ENCODE measurements around the gene PCDHGA1. TPM values are rescaled to one million over a fixed set of nuclear protein-coding genes. Genes with fewer than 3 reads are reported as not detected.

PCDHGA1 gene
- total RNA-seq, 1 donor from 2014 or later = 0.09 TPM

- Mint-ChIP-seq H3K27ac (no peak overlapping the region), H3K36me3 (ENCODE audit: low read depth) (peaks cover 2% of the 10 kb centered on the region), H3K27me3 (ENCODE audit: low read depth) (peaks cover 76% of the 10 kb centered on the region), H3K9me3 (no peaks in the 10 kb centered on the region), H3K4me1 (ENCODE audit: low read depth) (peaks cover 12% of the 10 kb centered on the region), H3K4me3 (ENCODE audit: low read depth) (peak overlapping the region; percentile 85)
- no peak for DNase-seq (ENCODE audit: low spot score)
- intact Hi-C loops (cut with micrococcal nuclease) = loop anchor here (5.0 kb wide), 2 partner anchors 35 to 55 kb away; partner anchors contain the start of gene PCDHGA11
Observed at GRCh38 chr5:141477044-141477575, 146.8 kb downstream of the PCDHGA1 start.

GRCh38 chr5:141477815-141478214, 147.5 kb downstream of the PCDHGA1 start:
- intact Hi-C loops (cut with micrococcal nuclease) = loop anchor here (5.0 kb wide), 2 partner anchors 34 to 56 kb away; partner anchors contain the start of gene PCDHGA11
- Mint-ChIP-seq H3K27me3 (ENCODE audit: low read depth) (peaks cover 81% of the 10 kb centered on the region), H3K27ac (no peak overlapping the region), H3K4me1 (ENCODE audit: low read depth) (peaks cover 12% of the 10 kb centered on the region), H3K4me3 (ENCODE audit: low read depth) (no peak overlapping the region), H3K9me3 (no peaks in the 10 kb centered on the region), H3K36me3 (ENCODE audit: low read depth) (peaks cover 2% of the 10 kb centered on the region)
- DNase-seq (ENCODE audit: low spot score) = no peak

- H3K36me3 Mint-ChIP-seq (ENCODE audit: low read depth) = peaks cover 2% of the 10 kb centered on the region
- peaks cover 12% of the 10 kb centered on the region for H3K4me1 Mint-ChIP-seq (ENCODE audit: low read depth)
- H3K27ac Mint-ChIP-seq = no peak overlapping the region
- H3K4me3 Mint-ChIP-seq (ENCODE audit: low read depth) = no peak overlapping the region
- intact Hi-C loops (cut with micrococcal nuclease) = loop anchor here (5.0 kb wide), 2 partner anchors 34 to 56 kb away; partner anchors contain the start of gene PCDHGA11
- H3K27me3 Mint-ChIP-seq (ENCODE audit: low read depth) = peaks cover 83% of the 10 kb centered on the region
- no peaks in the 10 kb centered on the region for H3K9me3 Mint-ChIP-seq
- DNase-seq (ENCODE audit: low spot score) = no peak
Observed at GRCh38 chr5:141478321-141478945, 148.1 kb downstream of the PCDHGA1 start.

GRCh38 chr5:141479776-141480175, 149.5 kb downstream of the PCDHGA1 start:
- intact Hi-C loops (cut with micrococcal nuclease) = loop anchor here (5.0 kb wide), 2 partner anchors 33 to 57 kb away; partner anchors contain the start of gene PCDHGA11
- Mint-ChIP-seq H3K27ac (no peak overlapping the region), H3K9me3 (no peaks in the 10 kb centered on the region), H3K4me3 (ENCODE audit: low read depth) (no peak overlapping the region), H3K27me3 (ENCODE audit: low read depth) (peaks cover 84% of the 10 kb centered on the region), H3K36me3 (ENCODE audit: low read depth) (peaks cover 2% of the 10 kb centered on the region), H3K4me1 (ENCODE audit: low read depth) (peaks cover 12% of the 10 kb centered on the region)
- DNase-seq (ENCODE audit: low spot score) = no peak

GRCh38 chr5:141483902-141484301, 153.6 kb downstream of the PCDHGA1 start:
- H3K9me3 Mint-ChIP-seq = no peaks in the 10 kb centered on the region
- H3K27me3 Mint-ChIP-seq (ENCODE audit: low read depth) = peaks cover 74% of the 10 kb centered on the region
- peaks cover 1% of the 10 kb centered on the region for H3K4me1 Mint-ChIP-seq (ENCODE audit: low read depth)
- intact Hi-C loops (cut with micrococcal nuclease) = no loop called here
- DNase-seq (ENCODE audit: low spot score) = no peak
- H3K27ac Mint-ChIP-seq = no peak overlapping the region
- H3K4me3 Mint-ChIP-seq (ENCODE audit: low read depth) = no peak overlapping the region
- H3K36me3 Mint-ChIP-seq (ENCODE audit: low read depth) = no peaks in the 10 kb centered on the region

GRCh38 chr5:141484310-141484640, 154.0 kb downstream of the PCDHGA1 start:
- Mint-ChIP-seq H3K4me1 (ENCODE audit: low read depth) (peaks cover 1% of the 10 kb centered on the region), H3K4me3 (ENCODE audit: low read depth) (no peak overlapping the region), H3K36me3 (ENCODE audit: low read depth) (no peaks in the 10 kb centered on the region), H3K9me3 (no peaks in the 10 kb centered on the region), H3K27ac (no peak overlapping the region), H3K27me3 (ENCODE audit: low read depth) (peaks cover 73% of the 10 kb centered on the region)
- no peak for DNase-seq (ENCODE audit: low spot score)
- intact Hi-C loops (cut with micrococcal nuclease) = no loop called here

- DNase-seq (ENCODE audit: low spot score) = no peak
- Mint-ChIP-seq H3K27me3 (ENCODE audit: low read depth) (peaks cover 68% of the 10 kb centered on the region), H3K4me3 (ENCODE audit: low read depth) (no peak within 1 kb of the TSS), H3K4me1 (ENCODE audit: low read depth) (peaks cover 1% of the 10 kb centered on the region), H3K27ac (no peak within 1 kb of the TSS), H3K9me3 (no peaks in the 10 kb centered on the region), H3K36me3 (ENCODE audit: low read depth) (no peaks in the 10 kb centered on the region)
- intact Hi-C loops (cut with micrococcal nuclease) = no loop called here
Observed at GRCh38 chr5:141484641-141485311, 154.5 kb downstream of the PCDHGA1 start, which contains the start of gene PCDHGC4. TSS of gene PCDHGC4 (plus strand) at chr5:141485030. CDS start at chr5:141485174, 144 bp downstream.

- no peak for DNase-seq (ENCODE audit: low spot score)
- intact Hi-C loops (cut with micrococcal nuclease) = no loop called here
- Mint-ChIP-seq H3K4me3 (ENCODE audit: low read depth) (no peak overlapping the region), H3K27ac (no peak overlapping the region), H3K4me1 (ENCODE audit: low read depth) (peaks cover 1% of the 10 kb centered on the region), H3K36me3 (ENCODE audit: low read depth) (no peaks in the 10 kb centered on the region), H3K9me3 (no peaks in the 10 kb centered on the region), H3K27me3 (ENCODE audit: low read depth) (peaks cover 70% of the 10 kb centered on the region)
Observed at GRCh38 chr5:141485321-141486055, 155.2 kb downstream of the PCDHGA1 start.

- peaks cover 1% of the 10 kb centered on the region for H3K4me1 Mint-ChIP-seq (ENCODE audit: low read depth)
- intact Hi-C loops (cut with micrococcal nuclease) = no loop called here
- no peak overlapping the region for H3K4me3 Mint-ChIP-seq (ENCODE audit: low read depth)
- no peaks in the 10 kb centered on the region for H3K9me3 Mint-ChIP-seq
- H3K27ac Mint-ChIP-seq = no peak overlapping the region
- DNase-seq (ENCODE audit: low spot score) = no peak
- no peaks in the 10 kb centered on the region for H3K36me3 Mint-ChIP-seq (ENCODE audit: low read depth)
- peaks cover 72% of the 10 kb centered on the region for H3K27me3 Mint-ChIP-seq (ENCODE audit: low read depth)
Observed at GRCh38 chr5:141486091-141486490, 155.8 kb downstream of the PCDHGA1 start.

- no peak overlapping the region for H3K27ac Mint-ChIP-seq
- H3K4me1 Mint-ChIP-seq (ENCODE audit: low read depth) = peaks cover 4% of the 10 kb centered on the region
- DNase-seq (ENCODE audit: low spot score) = no peak
- H3K27me3 Mint-ChIP-seq (ENCODE audit: low read depth) = peaks cover 74% of the 10 kb centered on the region
- H3K36me3 Mint-ChIP-seq (ENCODE audit: low read depth) = no peaks in the 10 kb centered on the region
- H3K4me3 Mint-ChIP-seq (ENCODE audit: low read depth) = no peak overlapping the region
- intact Hi-C loops (cut with micrococcal nuclease) = no loop called here
- no peaks in the 10 kb centered on the region for H3K9me3 Mint-ChIP-seq
Observed at GRCh38 chr5:141487131-141487530, 156.8 kb downstream of the PCDHGA1 start.

- H3K9me3 Mint-ChIP-seq = no peaks in the 10 kb centered on the region
- intact Hi-C loops (cut with micrococcal nuclease) = no loop called here
- H3K36me3 Mint-ChIP-seq (ENCODE audit: low read depth) = no peaks in the 10 kb centered on the region
- peaks cover 5% of the 10 kb centered on the region for H3K4me1 Mint-ChIP-seq (ENCODE audit: low read depth)
- no peak within 1 kb of the TSS for H3K27ac Mint-ChIP-seq
- H3K27me3 Mint-ChIP-seq (ENCODE audit: low read depth) = peaks cover 70% of the 10 kb centered on the region
- no peak for DNase-seq (ENCODE audit: low spot score)
- H3K4me3 Mint-ChIP-seq (ENCODE audit: low read depth) = no peak within 1 kb of the TSS
Observed at GRCh38 chr5:141488591-141489561, 158.6 kb downstream of the PCDHGA1 start, which contains the start of gene PCDHGC5. TSS of gene PCDHGC5 (plus strand) at chr5:141489081. CDS start at chr5:141489241, 160 bp downstream.

GRCh38 chr5:141489841-141490240, 159.5 kb downstream of the PCDHGA1 start:
- Mint-ChIP-seq H3K27me3 (ENCODE audit: low read depth) (peaks cover 68% of the 10 kb centered on the region), H3K4me1 (ENCODE audit: low read depth) (peaks cover 5% of the 10 kb centered on the region), H3K4me3 (ENCODE audit: low read depth) (no peak overlapping the region), H3K9me3 (no peaks in the 10 kb centered on the region), H3K36me3 (ENCODE audit: low read depth) (no peaks in the 10 kb centered on the region), H3K27ac (no peak overlapping the region)
- no peak for DNase-seq (ENCODE audit: low spot score)
- intact Hi-C loops (cut with micrococcal nuclease) = no loop called here

Measured in activated T-helper 2 cell treated with anti-CD3 and anti-CD28 coated beads, Interferon-gamma antibody, Interleukin-2, Interleukin-4, amounts not matched to agents 10 μg/mL and 5 μg/mL and 100 μg/mL, durations not matched to agents 14 hours and 24 hours and 36 hours (primary cell).